Osteocyte (in vitro differentiated cells): ENCODE measurements around the gene IDI2. TPM values are rescaled to one million over a fixed set of nuclear protein-coding genes. Genes with fewer than 3 reads are reported as not detected.

Experiments
- DNase-seq: peaks from one replicate; pipeline ENCODE4 v3.0.0; 2021; ENCODE audit warnings: mixed read lengths; ENCODE audit not compliant: unreplicated experiment; ENCODE audit errors: extremely low spot score
- H3K27ac Mint-ChIP-seq: one replicate; pipeline ENCODE4 v1.8.0; 2021; ENCODE audit warnings: mild to moderate bottlenecking, mixed read lengths; ENCODE audit not compliant: unreplicated experiment
- H3K27me3 Mint-ChIP-seq: one replicate; pipeline ENCODE4 v1.8.0; 2021; ENCODE audit warnings: mixed read lengths; ENCODE audit not compliant: unreplicated experiment
- H3K36me3 Mint-ChIP-seq: one replicate; pipeline ENCODE4 v1.8.0; 2021; ENCODE audit warnings: mixed read lengths; ENCODE audit not compliant: unreplicated experiment
- H3K4me1 Mint-ChIP-seq: one replicate; pipeline ENCODE4 v1.8.0; 2021; ENCODE audit warnings: mixed read lengths; ENCODE audit not compliant: unreplicated experiment
- H3K4me3 Mint-ChIP-seq: one replicate; pipeline ENCODE4 v1.8.0; 2021; ENCODE audit warnings: mild to moderate bottlenecking, moderate library complexity, mixed read lengths; ENCODE audit not compliant: unreplicated experiment
- H3K9me3 Mint-ChIP-seq: one replicate; pipeline ENCODE4 v1.8.0; 2021; ENCODE audit warnings: mixed read lengths; ENCODE audit not compliant: unreplicated experiment
- CTCF ChIP-seq: fragments of 200-600 bp; sonication (generic); IDR thresholded peaks from 2 replicates; pipeline ENCODE4 v1.5.0; 2021; ENCODE audit warnings: antibody characterized with exemption, mild to moderate bottlenecking, moderate library complexity
- long read RNA-seq: library from polyadenylated mRNA; unstranded; transcript quantifications from one replicate; pipeline ENCODE4 v2.0.0, GENCODE V29; 2021
- total RNA-seq: library from RNA; stranded (reverse); gene quantifications from 2 replicates; pipeline ENCODE4 v1.2.1, GENCODE V29; 2021

IDI2 gene
- not detected in 2 replicates for total RNA-seq
- long read RNA-seq = 0 reads

GRCh38 chr10:1025683-1026082, at the start of gene IDI2:
IDI2 (minus strand) TSS chr10:1025859; CDS start chr10:1024723, 1,136 bp downstream.
- Mint-ChIP-seq H3K9me3 (no peaks in the 10 kb centered on the region), H3K4me3 (no peak within 1 kb of the TSS), H3K27ac (no peak within 1 kb of the TSS), H3K4me1 (no peaks in the 10 kb centered on the region), H3K36me3 (no peaks in the 10 kb centered on the region), H3K27me3 (no peaks in the 10 kb centered on the region)
- TF ChIP-seq CTCF = no peak
- no peak for DNase-seq

GRCh38 chr10:1074748-1075308, 49.2 kb upstream of the IDI2 start:
- Mint-ChIP-seq H3K9me3 (no peaks in the 10 kb centered on the region), H3K4me1 (no peaks in the 10 kb centered on the region), H3K36me3 (peaks cover 17% of the 10 kb centered on the region), H3K4me3 (no peak overlapping the region), H3K27ac (no peak overlapping the region), H3K27me3 (no peaks in the 10 kb centered on the region)
- TF ChIP-seq CTCF = peak; percentile 25
- DNase-seq = no peak

GRCh38 chr10:1074052-1074747, 48.5 kb upstream of the IDI2 start:
- DNase-seq = no peak
- no peak overlapping the region for H3K27ac Mint-ChIP-seq
- no peak for TF ChIP-seq CTCF
- no peak overlapping the region for H3K4me3 Mint-ChIP-seq
- H3K27me3 Mint-ChIP-seq = no peaks in the 10 kb centered on the region
- no peaks in the 10 kb centered on the region for H3K4me1 Mint-ChIP-seq
- no peaks in the 10 kb centered on the region for H3K9me3 Mint-ChIP-seq
- H3K36me3 Mint-ChIP-seq = peaks cover 12% of the 10 kb centered on the region

- H3K36me3 Mint-ChIP-seq = peaks cover 4% of the 10 kb centered on the region
- no peaks in the 10 kb centered on the region for H3K27me3 Mint-ChIP-seq
- H3K4me1 Mint-ChIP-seq = no peaks in the 10 kb centered on the region
- H3K27ac Mint-ChIP-seq = no peak overlapping the region
- H3K9me3 Mint-ChIP-seq = no peaks in the 10 kb centered on the region
- no peak overlapping the region for H3K4me3 Mint-ChIP-seq
- no peak for DNase-seq
- no peak for TF ChIP-seq CTCF
These were observed 45.3 kb upstream of the IDI2 start for GRCh38 chr10:1070919-1071318.
